GM12878 (cell line): ENCODE measurements around the gene GLB1L. TPM values are rescaled to one million over a fixed set of nuclear protein-coding genes. Genes with fewer than 3 reads are reported as not detected.

Experiments used
- ATAC-seq: fragments of 200-7000 bp; cut with Tn5 transposase; 3 replicates; pipeline ENCODE4 v1.9.1; 2020; ENCODE audit warnings: mild to moderate bottlenecking, moderate library complexity
- BruUV-seq: library from RNA; stranded (reverse); fragments of 400-500 nt; replicated peaks from 2 replicates; lab custom pipeline; 2021; lab: Mats Ljungman, UMichigan
- CTCF ChIA-PET: fragments of 300-600 bp; sonication (Branson Sonifier 250); formaldehyde crosslinking; extraction: SDS; loops from one replicate; lab custom pipeline; 2021; ENCODE audit warnings: inconsistent platforms; lab: Yijun Ruan, JAX
- POLR2A ChIA-PET: fragments of 350-600 bp; formaldehyde crosslinking; extraction: SDS; loops from one replicate; lab custom pipeline; 2021; ENCODE audit warnings: inconsistent platforms; lab: Charles Lee
- RAD21 ChIA-PET: fragments of 300-600 bp; sonication (Branson Sonifier 250); formaldehyde crosslinking; loops from one replicate; lab custom pipeline; 2023; ENCODE audit warnings: antibody characterized with exemption; ENCODE audit not compliant: unreplicated experiment; lab: Charles Lee
- SMC1A ChIA-PET: fragments of 300-600 bp; sonication (Branson Sonifier 250); formaldehyde crosslinking; loops from one replicate; lab custom pipeline; 2023; ENCODE audit not compliant: unreplicated experiment, uncharacterized antibody; lab: Charles Lee
- DNase-seq: peaks from one replicate; pipeline ENCODE4 v3.0.0-alpha.2; 2011; ENCODE audit warnings: low read depth, low spot score
- FAIRE-seq: peaks from 3 replicates; lab custom pipeline; 2011; peaks lifted over from hg19 to GRCh38; lab: Jason Lieb, UNC
- H2AFZ ChIP-seq: 2 replicates; pipeline ENCODE4 v1.6.0; 2011; ENCODE audit warnings: low read depth, low read length, control low read depth; ENCODE audit not compliant: control insufficient read depth
- H3K27ac ChIP-seq: 2 replicates; pipeline ENCODE4 v1.5.1; 2011; ENCODE audit warnings: control low read depth; ENCODE audit not compliant: control insufficient read depth, insufficient read depth
- H3K27me3 ChIP-seq, 2 experiments: replicated peaks in 1 of 2; 2 replicates each; pipeline versions ENCODE4 v1.6.0 to v1.6.1; 2011; ENCODE audit warnings: low read length in 1 of 2; ENCODE audit not compliant: control insufficient read depth in 2 of 2, insufficient read depth in 2 of 2
- H3K36me3 ChIP-seq, 2 experiments: 2 replicates each; pipeline ENCODE4 v1.5.1; 2011; ENCODE audit warnings: low read length in 1 of 2; ENCODE audit not compliant: control insufficient read depth in 2 of 2, insufficient read depth in 2 of 2
- H3K4me1 ChIP-seq: 2 replicates; pipeline ENCODE4 v1.6.1; 2011; ENCODE audit warnings: mild to moderate bottlenecking, low read length, moderate library complexity, mixed read lengths; ENCODE audit not compliant: control insufficient read depth, insufficient read depth
- H3K4me2 ChIP-seq: 2 replicates; pipeline ENCODE4 v1.6.0; 2011; ENCODE audit warnings: control low read depth; ENCODE audit not compliant: control insufficient read depth, insufficient read depth
- H3K4me3 ChIP-seq: fragments of 200-600 bp; sonication (generic); 2 replicates; pipeline ENCODE4 v1.5.1; 2016
- H3K79me2 ChIP-seq: 2 replicates; pipeline ENCODE4 v1.6.0; 2011; ENCODE audit warnings: low read length; ENCODE audit not compliant: control insufficient read depth, insufficient read depth
- H3K9ac ChIP-seq: 2 replicates; pipeline ENCODE4 v1.8.0; 2011; ENCODE audit warnings: low read length, control low read depth, mixed read lengths; ENCODE audit not compliant: control insufficient read depth, insufficient read depth
- H3K9me3 ChIP-seq: replicated peaks from 3 replicates; pipeline ENCODE4 v1.5.1; 2011; ENCODE audit warnings: mild to moderate bottlenecking, low read length; ENCODE audit not compliant: control insufficient read depth, insufficient read depth
- H4K20me1 ChIP-seq: 2 replicates; pipeline ENCODE4 v1.6.0; 2011; ENCODE audit not compliant: control insufficient read depth, insufficient read depth
- BRCA1 ChIP-seq: IDR thresholded peaks from 2 replicates; pipeline ENCODE4 v1.6.1; 2011; ENCODE audit warnings: low read depth, low read length, improper control_type of control experiment
- CEBPZ ChIP-seq: fragments of 150-350 bp; IDR thresholded peaks from 2 replicates; pipeline ENCODE4 v1.6.1; 2016; ENCODE audit warnings: low read depth, low read length
- EP300 ChIP-seq, 2 experiments: fragments of 150-350 bp in 1 of 2; IDR thresholded peaks; 2 replicates each; pipeline ENCODE4 v1.6.1; 2011 to 2012; ENCODE audit warnings: low read depth in 2 of 2, low read length in 2 of 2, borderline replicate concordance in 1 of 2, improper control_type of control experiment in 1 of 2, inconsistent platforms in 1 of 2; ENCODE audit not compliant: control insufficient read depth in 1 of 2
- HDAC2 ChIP-seq: fragments of 200-600 bp; sonication (generic); IDR thresholded peaks from 2 replicates; pipeline ENCODE4 v1.6.1; 2017
- IKZF1 ChIP-seq: fragments of 450-650 bp; conservative IDR thresholded peaks from 2 replicates; pipeline ENCODE4 v1.6.1; 2017; ENCODE audit warnings: antibody characterized with exemption, mild to moderate bottlenecking
- POLR2AphosphoS2 ChIP-seq: IDR thresholded peaks from 2 replicates; pipeline ENCODE4 v1.6.1; 2011; ENCODE audit warnings: low read depth, mild to moderate bottlenecking, low read length, improper control_type of control experiment, moderate library complexity
- TCF3 ChIP-seq: IDR thresholded peaks from 2 replicates; pipeline ENCODE4 v1.6.1; 2012; ENCODE audit warnings: low read depth, mild to moderate bottlenecking, low read length, borderline replicate concordance; ENCODE audit not compliant: insufficient read depth
- YBX1 ChIP-seq: fragments of 450-650 bp; IDR thresholded peaks from 2 replicates; pipeline ENCODE4 v1.6.1; 2016; ENCODE audit warnings: antibody characterized with exemption
- ZNF592 ChIP-seq: fragments of 450-650 bp; IDR thresholded peaks from 2 replicates; pipeline ENCODE4 v1.6.1; 2017; ENCODE audit warnings: mild to moderate bottlenecking, moderate library complexity
- WGBS: methylation state at CpG from one replicate; pipeline ENCODE4 v1.1.6; 2016; ENCODE audit warnings: low lambda C conversion rate; ENCODE audit not compliant: insufficient replicate concordance, insufficient coverage; ENCODE audit errors: missing lambda C conversion rate; 5-methylcytosine and 5-hydroxymethylcytosine counted together
- in situ Hi-C: fragments of 300-500 bp; cut with MboI; formaldehyde crosslinking; loops from 9 replicates; pipeline ENCODE4 v1.14.3; 2018; ENCODE audit warnings: mixed read lengths
- intact Hi-C: fragments of 100-400 bp; cut with micrococcal nuclease; formaldehyde crosslinking; loops from one replicate; pipeline ENCODE4 v1.14.2; 2022; ENCODE audit not compliant: unreplicated experiment
- polyA plus RNA-seq, 11 experiments: library from polyadenylated mRNA; depleted of rRNA in 4 of 11; unstranded in 6 of 11; stranded (reverse) in 5 of 11; fragments of >200 nt; fragmentation: Nextera tagmentation in 4 of 11; fragmentation: Illumina TruSeq in 1 of 11; extraction: Ambion mirVana in 4 of 11; extraction: Trizol in 1 of 11; gene quantifications; 1 replicate in 1 of 11; 2 replicates in 10 of 11; pipeline versions ENCODE4 v1.2.1 to v1.2.3, GENCODE V29; 2011 to 2016; ENCODE audit warnings: inconsistent platforms in 2 of 11, missing spikeins in 2 of 11, low read depth in 1 of 11
- total RNA-seq, 4 experiments: library from RNA; depleted of rRNA in 3 of 4; stranded (reverse); fragments of >200 nt in 3 of 4; fragmentation: Illumina TruSeq in 1 of 4; extraction: Trizol in 1 of 4; gene quantifications; 2 replicates each; pipeline versions ENCODE4 v1.2.1 to v1.2.3, GENCODE V29; 2013 to 2021

Gene GLB1L
- total and polyA plus RNA-seq, 10 of the 15 experiments (the other 5 are each of a cell fraction or from before 2014, with no cell fraction given): 0.29 to 4.6 (median 2.7) TPM

GRCh38 chr2:219220652-219221402 is 24.4 kb downstream of the GLB1L start:
- ChIA-PET SMC1A (interaction anchor here (1.1 kb wide), 1 partner anchor 11 kb away, joined by 3 read pairs; no protein-coding TSS in a partner anchor), CTCF (interaction anchor here (0.9 kb wide), 1 partner anchor 25 kb away, joined by 3 read pairs; no protein-coding TSS in a partner anchor)
- H4K20me1 ChIP-seq: no peaks in the 10 kb centered on the region; the same call in 1 of the 2 replicates
- no TSS peak for BruUV-seq
- no peak for DNase-seq
- intact Hi-C loops: no loop called here
- no peak for TF ChIP-seq HDAC2
- no peak for TF ChIP-seq CEBPZ
- TF ChIP-seq BRCA1: no peak
- no peak for TF ChIP-seq POLR2AphosphoS2
- TF ChIP-seq YBX1: no peak
- TF ChIP-seq TCF3: no peak
- no peak for TF ChIP-seq EP300 (IDR thresholded peaks at IDR 0.05; ENCODE audit: borderline replicate concordance in 1 of 2, control insufficient read depth in 1 of 2, low read depth in 2 of 2, low read length in 2 of 2)
- no peak for TF ChIP-seq IKZF1
- TF ChIP-seq ZNF592: no peak
- TF ChIP-seq, all 136 proteins: peak for 0
- Histone ChIP-seq H3K27ac (no peak overlapping the region), H3K4me3 (no peak overlapping the region), H2AFZ (no peak overlapping the region), H3K79me2 (peaks cover 14% of the 10 kb centered on the region), H3K4me1 (peaks cover 16% of the 10 kb centered on the region), H3K4me2 (no peak overlapping the region), H3K27me3 (no peaks in the 10 kb centered on the region), H3K9me3 (no peaks in the 10 kb centered on the region), H3K36me3 (peaks cover 14 to 30% of the 10 kb centered on the region in 2 experiments), H3K9ac (no peak overlapping the region)
- ChIA-PET POLR2A (interaction anchor here (0.7 kb wide), 1 partner anchor 8 kb away, joined by 4 read pairs; no protein-coding TSS in a partner anchor), RAD21 (interaction anchor here (0.7 kb wide), 1 partner anchor 57 kb away, joined by 3 read pairs; no protein-coding TSS in a partner anchor)
- in situ Hi-C loops: no loop called here
- 95% methylated on average over 19 of the region's 19 CpGs for WGBS
- no peak for ATAC-seq
- no peak for FAIRE-seq
